ENCODE data around the gene BRCA1. TPM values are rescaled to one million over a fixed set of nuclear protein-coding genes. Genes with fewer than 3 reads are reported as not detected.
"Not testable (repeated sequence)": the region's sequence is repeated elsewhere in the genome, so short reads cannot be mapped to it uniquely, and the experiment has no call there.

The BRCA1 gene
- total RNA-seq, 1 donor from 2014 or later: 38.9 TPM

- H3K9me3 Mint-ChIP-seq: no peaks in the 10 kb centered on the region
- H3K27ac Mint-ChIP-seq: no peak overlapping the region
- TF ChIP-seq CTCF (conservative IDR thresholded peaks at IDR 0.05): no peak
- peaks cover 7% of the 10 kb centered on the region for H3K36me3 Mint-ChIP-seq
- H3K4me3 Mint-ChIP-seq: no peak overlapping the region
- no peaks in the 10 kb centered on the region for H3K4me1 Mint-ChIP-seq (ENCODE audit: unreplicated experiment)
- no peak for DNase-seq (ENCODE audit: extremely low spot score, unreplicated experiment)
- no peaks in the 10 kb centered on the region for H3K27me3 Mint-ChIP-seq
Measured at GRCh38 chr17:43135454-43135819, 10.3 kb upstream of the BRCA1 start.

- no peak for DNase-seq (ENCODE audit: extremely low spot score, unreplicated experiment)
- H3K4me3 Mint-ChIP-seq: no peak overlapping the region
- no peaks in the 10 kb centered on the region for H3K4me1 Mint-ChIP-seq (ENCODE audit: unreplicated experiment)
- no peak for TF ChIP-seq CTCF (conservative IDR thresholded peaks at IDR 0.05)
- no peak overlapping the region for H3K27ac Mint-ChIP-seq
- H3K9me3 Mint-ChIP-seq: no peaks in the 10 kb centered on the region
- peaks cover 7% of the 10 kb centered on the region for H3K36me3 Mint-ChIP-seq
- H3K27me3 Mint-ChIP-seq: no peaks in the 10 kb centered on the region
Measured at GRCh38 chr17:43134774-43135453, 9.8 kb upstream of the BRCA1 start.

GRCh38 chr17:43133439-43133838 lies 8.3 kb upstream of the BRCA1 start:
- not testable (repeated sequence) for H3K27me3 Mint-ChIP-seq; H3K9me3 Mint-ChIP-seq; H3K36me3 Mint-ChIP-seq; H3K4me3 Mint-ChIP-seq; DNase-seq (ENCODE audit: extremely low spot score, unreplicated experiment); H3K4me1 Mint-ChIP-seq (ENCODE audit: unreplicated experiment); H3K27ac Mint-ChIP-seq

GRCh38 chr17:43132117-43132516 lies 7.0 kb upstream of the BRCA1 start:
- DNase-seq (ENCODE audit: extremely low spot score, unreplicated experiment): no peak
- no peak for TF ChIP-seq CTCF (conservative IDR thresholded peaks at IDR 0.05)
- Mint-ChIP-seq H3K4me1 (ENCODE audit: unreplicated experiment) (peaks cover 4% of the 10 kb centered on the region), H3K27me3 (no peaks in the 10 kb centered on the region), H3K9me3 (no peaks in the 10 kb centered on the region), H3K27ac (no peak overlapping the region), H3K4me3 (no peak overlapping the region), H3K36me3 (peaks cover 11% of the 10 kb centered on the region)

- peaks cover 16% of the 10 kb centered on the region for H3K4me1 Mint-ChIP-seq (ENCODE audit: unreplicated experiment)
- no peak overlapping the region for H3K4me3 Mint-ChIP-seq
- H3K9me3 Mint-ChIP-seq: no peaks in the 10 kb centered on the region
- no peak for DNase-seq (ENCODE audit: extremely low spot score, unreplicated experiment)
- H3K27ac Mint-ChIP-seq: no peak overlapping the region
- no peak for TF ChIP-seq CTCF (conservative IDR thresholded peaks at IDR 0.05)
- H3K36me3 Mint-ChIP-seq: peaks cover 17% of the 10 kb centered on the region
- H3K27me3 Mint-ChIP-seq: no peaks in the 10 kb centered on the region
Measured at GRCh38 chr17:43129671-43130010, 4.5 kb upstream of the BRCA1 start.

- peak overlapping the region; percentile 78 for H3K27ac Mint-ChIP-seq
- not testable (repeated sequence) for DNase-seq (ENCODE audit: extremely low spot score, unreplicated experiment); H3K9me3 Mint-ChIP-seq; H3K27me3 Mint-ChIP-seq; H3K36me3 Mint-ChIP-seq
- H3K4me1 Mint-ChIP-seq (ENCODE audit: unreplicated experiment): peaks cover 21% of the 10 kb centered on the region
- H3K4me3 Mint-ChIP-seq: peak overlapping the region; percentile 81
Measured at GRCh38 chr17:43127333-43127876, 2.2 kb upstream of the BRCA1 start.

Data from type B pancreatic cell (in vitro differentiated cells).